ENCODE measurements around the gene NBPF1. TPM values are rescaled to one million over a fixed set of nuclear protein-coding genes. Genes with fewer than 3 reads are reported as not detected.
"Not testable (repeated sequence)": the region's sequence is repeated elsewhere in the genome, so short reads cannot be mapped to it uniquely, and the experiment has no call there.

The NBPF1 gene
- total and polyA plus RNA-seq, 9 donors: 14.7 to 111 (median 55.9) TPM

- H3K9me3 ChIP-seq; H3K36me3 ChIP-seq; H3K4me3 ChIP-seq; H3K27ac ChIP-seq; H3K27me3 ChIP-seq; intact Hi-C loops (cut with DNase I): not testable (repeated sequence)
- peak; percentile 9 to 42 (median 25) for DNase-seq
- WGBS, 3 donors: 67 to 80% (median 69%) methylated on average over 6 to 8 of the region's 9 CpGs
- peaks cover 12% of the 10 kb centered on the region for H3K4me1 ChIP-seq (ENCODE audit: insufficient read depth)
Observed at GRCh38 chr1:16642025-16642966, 28.9 kb upstream of the NBPF1 start.

DNA sequence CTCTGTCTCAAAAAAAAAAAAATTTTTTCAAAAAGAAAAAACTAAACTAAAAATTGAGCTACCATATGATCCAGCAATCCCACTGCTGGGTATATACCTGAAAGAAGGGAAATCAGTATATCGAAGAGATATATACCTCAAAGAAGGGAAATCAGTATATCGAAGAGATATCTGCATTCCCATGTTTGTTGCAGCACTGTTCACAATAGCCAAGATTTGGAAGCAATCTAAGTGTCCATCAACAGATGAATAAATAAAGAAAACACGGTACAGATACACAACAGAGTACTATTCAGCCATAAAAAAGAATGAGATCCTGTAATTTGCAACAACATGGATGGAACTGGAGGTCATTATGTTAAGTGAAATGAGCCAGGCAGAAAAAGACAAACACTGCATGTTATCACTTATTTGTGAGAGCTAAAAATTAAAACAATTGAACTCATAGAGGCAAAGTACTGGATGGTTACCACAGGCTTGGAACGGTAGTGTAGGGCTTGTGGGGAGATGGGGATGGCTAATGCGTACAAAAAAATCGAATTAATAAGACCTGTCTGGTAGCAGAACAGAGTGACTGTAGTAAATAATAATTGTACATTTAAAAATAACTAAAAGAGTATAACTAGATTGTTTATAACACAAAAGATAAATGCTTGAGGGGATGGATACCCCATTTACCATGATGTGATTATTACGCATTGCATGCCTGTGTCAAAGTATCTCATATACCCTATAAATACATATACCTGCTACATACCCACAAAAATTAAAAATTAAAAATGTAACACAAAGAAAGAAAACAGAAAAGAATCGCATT lies 28.0 kb upstream of the NBPF1 start:
- intact Hi-C loops (cut with DNase I); DNase-seq; H3K27me3 ChIP-seq: not testable (repeated sequence)

DNA sequence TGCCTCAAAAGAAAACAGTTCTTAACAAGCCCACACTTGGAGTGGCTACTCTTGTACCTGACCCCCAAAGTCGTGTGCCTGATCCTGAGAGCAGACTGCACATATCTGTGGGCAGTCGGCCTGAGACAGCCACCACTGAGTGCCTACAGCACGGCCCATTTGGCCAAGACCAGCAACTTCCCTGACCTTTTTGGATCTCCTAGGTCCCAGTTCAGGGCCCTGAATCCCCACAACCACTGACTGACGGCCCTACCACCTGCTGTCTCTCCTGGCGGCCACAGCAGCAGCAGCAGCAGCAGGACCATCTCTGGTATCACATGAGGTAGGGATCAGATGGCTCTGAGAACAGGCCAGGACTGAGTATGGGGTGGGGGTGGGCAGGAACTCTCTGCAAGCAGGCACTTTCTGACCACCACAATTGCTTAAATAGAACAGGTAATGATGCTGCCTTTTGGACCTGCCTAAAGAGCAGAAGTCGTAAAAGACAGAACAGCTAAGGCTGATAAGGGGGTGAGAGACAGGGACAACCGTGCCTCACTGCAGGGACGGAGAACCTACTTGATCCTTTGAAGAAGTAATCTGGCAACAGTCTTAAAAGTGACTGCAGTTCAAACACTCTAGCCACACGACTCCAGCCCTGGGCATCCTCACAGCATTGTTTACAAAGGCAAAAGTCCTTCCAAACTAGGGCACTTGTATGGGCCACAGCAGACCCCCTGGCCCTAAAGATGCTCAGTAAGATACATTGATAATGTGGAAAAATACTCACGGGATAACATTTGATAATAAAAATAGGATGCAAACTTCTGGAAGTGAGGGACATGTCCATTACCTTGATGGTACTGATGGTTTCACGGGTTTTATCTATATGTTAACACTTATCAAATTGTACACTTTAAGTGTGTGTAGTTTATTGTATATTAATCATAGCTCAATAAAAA lies 26.0 kb upstream of the NBPF1 start:
- DNase-seq: peak; percentile 11 to 37 (median 20)
- H3K9me3 ChIP-seq; H3K36me3 ChIP-seq; H3K4me1 ChIP-seq (ENCODE audit: insufficient read depth); H3K27ac ChIP-seq; H3K27me3 ChIP-seq; intact Hi-C loops (cut with DNase I); H3K4me3 ChIP-seq: not testable (repeated sequence)
- 70 to 78% (median 71%) methylated on average over 11 of the region's 11 CpGs for WGBS, 3 donors

More for the DNA sequence above, 28.0 kb upstream of the NBPF1 start:
- not testable (repeated sequence) for H3K27ac ChIP-seq, H3K4me3 ChIP-seq, H3K9me3 ChIP-seq, H3K36me3 ChIP-seq
- peaks cover 12% of the 10 kb centered on the region for H3K4me1 ChIP-seq (ENCODE audit: insufficient read depth)
- WGBS, 3 donors: 72 to 83% (median 76%) methylated on average over 8 of the region's 8 CpGs

GRCh38 chr1:16637941-16638778 lies 24.8 kb upstream of the NBPF1 start:
- H3K36me3 ChIP-seq; H3K4me3 ChIP-seq; intact Hi-C loops (cut with DNase I); H3K4me1 ChIP-seq (ENCODE audit: insufficient read depth); H3K27me3 ChIP-seq; H3K27ac ChIP-seq; H3K9me3 ChIP-seq: not testable (repeated sequence)
- 79 to 86% (median 83%) methylated on average over 6 of the region's 6 CpGs for WGBS, 3 donors
- DNase-seq: peak in 3 of 5 donors; percentile 11 to 31 (median 18)

- 85 to 89% (median 87%) methylated on average over 10 of the region's 10 CpGs for WGBS, 3 donors
- H3K27me3 ChIP-seq; H3K4me1 ChIP-seq (ENCODE audit: insufficient read depth); H3K9me3 ChIP-seq; H3K36me3 ChIP-seq; H3K4me3 ChIP-seq; H3K27ac ChIP-seq; intact Hi-C loops (cut with DNase I): not testable (repeated sequence)
- DNase-seq: peak in 3 of 5 donors; percentile 12 to 28 (median 13)
Observed at GRCh38 chr1:16636551-16637195, 23.3 kb upstream of the NBPF1 start.

DNA sequence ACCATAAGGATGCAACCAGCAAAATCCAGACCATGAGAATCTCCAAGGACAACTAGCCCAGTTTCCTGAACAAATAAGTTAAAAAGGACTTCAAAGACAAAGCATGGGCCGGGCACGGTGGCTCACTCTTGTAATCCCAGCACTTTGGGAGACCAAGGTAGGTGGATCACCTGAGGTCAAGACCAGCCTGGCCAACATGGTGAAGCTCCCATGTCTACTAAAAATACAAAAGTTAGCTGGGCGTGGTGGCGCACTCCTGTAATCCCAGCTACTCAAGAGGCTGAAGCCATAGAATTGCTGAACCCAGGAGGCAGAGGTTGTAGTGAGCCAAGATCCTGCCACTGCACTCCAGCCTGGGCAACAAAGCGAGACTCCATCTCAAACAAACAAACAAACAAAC lies 22.6 kb upstream of the NBPF1 start:
- DNase-seq: peak in 2 of 5 donors; percentile 20 to 32
- H3K4me1 ChIP-seq (ENCODE audit: insufficient read depth); H3K27ac ChIP-seq; intact Hi-C loops (cut with DNase I); H3K27me3 ChIP-seq; H3K36me3 ChIP-seq; H3K9me3 ChIP-seq; H3K4me3 ChIP-seq: not testable (repeated sequence)
- WGBS, 3 donors: 94 to 97% (median 97%) methylated on average over 5 of the region's 5 CpGs

- H3K27ac ChIP-seq; H3K4me1 ChIP-seq (ENCODE audit: insufficient read depth); H3K27me3 ChIP-seq; H3K9me3 ChIP-seq; H3K4me3 ChIP-seq; H3K36me3 ChIP-seq; intact Hi-C loops (cut with DNase I): not testable (repeated sequence)
- WGBS, 3 donors: 93% methylated on average over 6 of the region's 6 CpGs
- peak in 3 of 5 donors; percentile 7 to 24 (median 16) for DNase-seq
Observed at GRCh38 chr1:16633540-16634282, 20.3 kb upstream of the NBPF1 start.

DNA sequence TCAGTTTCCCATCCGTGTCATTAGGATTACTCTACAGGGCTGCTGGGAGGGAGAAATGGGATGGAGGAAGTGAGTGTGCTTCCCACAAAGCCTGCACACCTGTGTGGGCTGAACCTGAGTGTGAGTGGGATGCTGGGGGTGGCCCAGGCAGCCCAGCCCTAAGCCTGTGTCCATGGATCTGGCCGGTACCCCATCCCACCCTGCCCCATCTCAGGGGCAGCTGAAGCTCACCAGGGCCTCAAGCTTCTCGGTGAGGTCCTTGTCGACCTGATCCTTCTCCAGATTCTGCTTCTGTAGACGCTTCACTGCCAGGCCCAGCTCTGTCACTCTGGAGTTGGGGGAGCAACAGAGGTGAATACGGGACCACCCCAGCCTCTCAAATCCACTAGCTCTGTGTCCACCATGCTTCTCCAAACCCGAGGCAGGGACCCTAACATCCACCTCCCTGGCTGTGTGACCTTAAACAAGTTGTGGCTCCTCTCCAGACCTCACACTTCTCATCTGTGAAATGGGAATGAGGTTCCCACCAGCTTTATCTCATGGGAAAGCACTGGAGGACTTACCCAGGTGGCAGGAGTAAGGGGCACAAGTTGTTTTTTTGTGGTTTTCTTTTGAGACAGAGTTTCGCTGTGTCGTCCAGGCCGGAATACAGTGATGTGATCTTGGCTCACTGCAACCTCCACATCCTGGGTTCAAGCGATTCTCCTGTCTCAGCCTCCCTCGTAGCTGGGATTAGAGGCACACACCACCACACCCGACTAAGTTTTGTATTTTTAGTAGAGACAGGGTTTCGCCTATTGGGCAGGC lies 18.9 kb upstream of the NBPF1 start:
- H3K27ac ChIP-seq; H3K4me1 ChIP-seq (ENCODE audit: insufficient read depth); intact Hi-C loops (cut with DNase I); H3K4me3 ChIP-seq; H3K9me3 ChIP-seq; H3K27me3 ChIP-seq; H3K36me3 ChIP-seq: not testable (repeated sequence)
- peak in 4 of 5 donors; percentile 7 to 34 (median 18) for DNase-seq
- WGBS, 3 donors: 89 to 92% (median 92%) methylated on average over 14 of the region's 14 CpGs
